ENCODE data around the gene GLRX3. TPM values are rescaled to one million over a fixed set of nuclear protein-coding genes. Genes with fewer than 3 reads are reported as not detected.

The GLRX3 gene
- total and polyA plus RNA-seq, 2 donors (not counting 3 experiments of a cell fraction or from before 2014, with no cell fraction given) = 71.6 to 132 TPM

GRCh38 chr10:130198651-130199050 is 62.5 kb downstream of the GLRX3 start:
- ChIA-PET POLR2A (no interaction called here), CTCF (interaction anchor here (1.3 to 1.7 kb wide), 2 partner anchors 8 to 9 kb away, joined by 5 to 7 read pairs; no protein-coding TSS in a partner anchor)
- Histone ChIP-seq H2AFZ (ENCODE audit: low read depth, low read length) (no peak overlapping the region), H3K4me2 (ENCODE audit: insufficient read depth, low read length) (no peak overlapping the region), H3K4me1 (ENCODE audit: control insufficient read depth, extremely low read depth, insufficient read depth, low read length) (no peaks in the 10 kb centered on the region), H3K9me1 (replicated peaks; ENCODE audit: control insufficient read depth, extremely low read depth, insufficient read depth, low read length) (no peaks in the 10 kb centered on the region), H3K36me3 (ENCODE audit: control insufficient read depth in 2 of 2, extremely low read depth in 1 of 2, insufficient read depth in 2 of 2, low read length in 2 of 2) (no peaks in the 10 kb centered on the region), H4K20me1 (replicated peaks; ENCODE audit: control insufficient read depth, extremely low read depth, insufficient read depth, low read length) (no peaks in the 10 kb centered on the region), H3K79me2 (ENCODE audit: control insufficient read depth, insufficient read depth, low read length) (no peaks in the 10 kb centered on the region), H3K9me3 (replicated peaks; ENCODE audit: control insufficient read depth, insufficient read depth, low read length) (no peaks in the 10 kb centered on the region), H3K27me3 (ENCODE audit: control insufficient read depth in 2 of 2, insufficient read depth in 2 of 2, low read length in 2 of 2) (no peaks in the 10 kb centered on the region), H3K27ac (ENCODE audit: insufficient read depth, low read depth, low read length) (no peak overlapping the region), H3K4me3 (replicated peaks in 1 of 3; ENCODE audit: insufficient read depth in 1 of 3, low read depth in 1 of 3, low read length in 3 of 3) (no peak overlapping the region), H3K9ac (replicated peaks; ENCODE audit: extremely low read depth, insufficient read depth, low read length) (no peak overlapping the region)
- DNase-seq (ENCODE audit: low read depth, low spot score) = no peak
- TF ChIP-seq EZH2 (IDR thresholded peaks at IDR 0.05; ENCODE audit: borderline replicate concordance, low read depth, low read length, severe bottlenecking) (no peak), JUN (IDR thresholded peaks at IDR 0.05; ENCODE audit: borderline replicate concordance, insufficient read depth, insufficient read length, low read depth) (no peak), POLR2AphosphoS5 (IDR thresholded peaks at IDR 0.05; ENCODE audit: insufficient read depth, low read depth, low read length) (no peak), MAX (IDR thresholded peaks at IDR 0.05; ENCODE audit: insufficient read depth, insufficient read length) (no peak), FOS (IDR thresholded peaks at IDR 0.05; ENCODE audit: borderline replicate concordance, insufficient read depth, low read length) (no peak), GATA2 (IDR thresholded peaks at IDR 0.05; ENCODE audit: insufficient read depth, insufficient read length, low read depth, low read length) (no peak), POLR2A (IDR thresholded peaks at IDR 0.05; ENCODE audit: low read depth, low read length) (no peak), CTCF (IDR thresholded peaks at IDR 0.05; ENCODE audit: extremely low read depth in 1 of 2, insufficient read depth in 1 of 2, low read depth in 1 of 2, low read length in 2 of 2) (no peak), MYC (IDR thresholded peaks at IDR 0.05; ENCODE audit: low read depth, low read length) (no peak)
- dilution Hi-C loops (cut with MboI; ENCODE audit: extremely low pct_ligation_motif_present, low sequenced_read_pairs) = no loop called here
- intact Hi-C loops (cut with micrococcal nuclease) = loop anchor here (10.0 kb wide), 1 partner anchor 1946 kb away; no protein-coding TSS in a partner anchor
- no TSS peak for BruUV-seq (replicated peaks)
- no peak for FAIRE-seq

Measured in endothelial cell of umbilical vein (primary cell).